ENCODE results near the gene C8G. TPM values are rescaled to one million over a fixed set of nuclear protein-coding genes. Genes with fewer than 3 reads are reported as not detected.

C8G gene
- total RNA-seq, 1 donor from 2014 or later: 1.6 TPM

DNA sequence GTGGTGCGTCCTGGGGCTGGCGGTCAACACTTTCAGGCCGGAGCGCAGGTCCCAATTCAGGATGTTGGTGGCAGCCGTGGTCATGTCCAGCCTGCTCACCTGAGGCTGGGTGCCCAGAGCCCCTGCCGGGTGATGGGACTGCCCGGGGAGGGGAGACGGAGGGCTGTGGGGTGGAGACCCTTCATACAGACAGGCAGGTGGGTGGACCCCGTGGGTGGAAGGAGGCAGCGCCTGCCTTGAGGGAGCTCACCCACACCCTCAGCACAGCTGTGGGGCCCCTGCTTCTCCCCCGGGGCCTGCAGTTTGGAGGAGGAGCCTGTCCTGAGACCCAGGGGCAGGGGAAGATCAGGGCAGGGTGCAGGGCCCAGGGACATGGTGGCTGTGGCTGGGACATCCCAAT, 25.3 kb downstream of the C8G start:
- no peaks in the 10 kb centered on the region for H3K4me1 Mint-ChIP-seq (ENCODE audit: low read depth, unreplicated experiment)
- DNase-seq (ENCODE audit: low read depth) (no peak), FAIRE-seq (no peak)
- H3K27me3 Mint-ChIP-seq (ENCODE audit: low read depth, unreplicated experiment): peaks cover 8% of the 10 kb centered on the region
- no peak overlapping the region for H3K4me3 Mint-ChIP-seq (ENCODE audit: unreplicated experiment)
- H3K36me3 Mint-ChIP-seq (ENCODE audit: low read depth, unreplicated experiment): no peaks in the 10 kb centered on the region
- no peaks in the 10 kb centered on the region for H3K36me3 ChIP-seq (ENCODE audit: insufficient read depth, low read length)
- H3K4me3 ChIP-seq (ENCODE audit: insufficient read depth, low read depth, low read length): no peak overlapping the region
- no peak overlapping the region for H3K9ac ChIP-seq (ENCODE audit: low read length)
- no peaks in the 10 kb centered on the region for H3K9me3 ChIP-seq (ENCODE audit: insufficient read depth, low read depth, low read length)
- no peaks in the 10 kb centered on the region for H3K27me3 ChIP-seq (ENCODE audit: insufficient read depth, low read length)
- H3K4me1 ChIP-seq (ENCODE audit: insufficient read depth, low read length): peaks cover 4% of the 10 kb centered on the region
- no peak overlapping the region for H3K4me2 ChIP-seq (ENCODE audit: low read length)
- no peak overlapping the region for H2AFZ ChIP-seq (ENCODE audit: low read depth, low read length)
- H3K79me2 ChIP-seq (ENCODE audit: insufficient read depth, low read length): no peaks in the 10 kb centered on the region
- TF ChIP-seq EZH2 (IDR thresholded peaks at IDR 0.05; ENCODE audit: insufficient read depth, low read length): no peak
- TF ChIP-seq, protein P1, sequence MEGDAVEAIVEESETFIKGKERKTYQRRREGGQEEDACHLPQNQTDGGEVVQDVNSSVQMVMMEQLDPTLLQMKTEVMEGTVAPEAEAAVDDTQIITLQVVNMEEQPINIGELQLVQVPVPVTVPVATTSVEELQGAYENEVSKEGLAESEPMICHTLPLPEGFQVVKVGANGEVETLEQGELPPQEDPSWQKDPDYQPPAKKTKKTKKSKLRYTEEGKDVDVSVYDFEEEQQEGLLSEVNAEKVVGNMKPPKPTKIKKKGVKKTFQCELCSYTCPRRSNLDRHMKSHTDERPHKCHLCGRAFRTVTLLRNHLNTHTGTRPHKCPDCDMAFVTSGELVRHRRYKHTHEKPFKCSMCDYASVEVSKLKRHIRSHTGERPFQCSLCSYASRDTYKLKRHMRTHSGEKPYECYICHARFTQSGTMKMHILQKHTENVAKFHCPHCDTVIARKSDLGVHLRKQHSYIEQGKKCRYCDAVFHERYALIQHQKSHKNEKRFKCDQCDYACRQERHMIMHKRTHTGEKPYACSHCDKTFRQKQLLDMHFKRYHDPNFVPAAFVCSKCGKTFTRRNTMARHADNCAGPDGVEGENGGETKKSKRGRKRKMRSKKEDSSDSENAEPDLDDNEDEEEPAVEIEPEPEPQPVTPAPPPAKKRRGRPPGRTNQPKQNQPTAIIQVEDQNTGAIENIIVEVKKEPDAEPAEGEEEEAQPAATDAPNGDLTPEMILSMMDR (IDR thresholded peaks at IDR 0.05; ENCODE audit: insufficient read depth, low read depth, low read length): no peak
- no peaks in the 10 kb centered on the region for H3K9me3 Mint-ChIP-seq (ENCODE audit: unreplicated experiment)
- H3K27ac Mint-ChIP-seq (ENCODE audit: unreplicated experiment): no peak overlapping the region
- H3K27ac ChIP-seq (ENCODE audit: low read depth, low read length): no peak overlapping the region
- no peaks in the 10 kb centered on the region for H4K20me1 ChIP-seq (ENCODE audit: insufficient read depth, low read length)

DNA sequence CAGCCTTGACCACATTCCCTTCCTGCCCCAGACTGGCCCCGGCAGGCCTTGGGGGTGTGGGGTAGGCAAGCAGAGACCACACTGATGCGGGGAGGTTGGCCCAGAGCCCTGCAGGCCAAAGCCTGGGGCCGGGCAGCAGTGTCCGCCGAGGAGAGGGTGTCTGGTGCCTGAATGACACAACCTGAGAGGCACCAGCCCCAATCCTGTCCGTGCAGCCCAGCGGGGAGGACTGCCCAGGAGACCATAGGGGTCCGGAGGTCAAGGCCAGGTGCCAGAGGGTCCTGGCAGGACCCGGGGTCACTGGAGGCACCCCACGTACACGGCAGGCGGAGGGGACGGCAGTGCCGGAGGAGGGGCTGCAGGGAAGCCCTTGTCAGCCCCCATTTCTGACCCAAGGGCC, 26.7 kb downstream of the C8G start:
- Mint-ChIP-seq H3K4me1 (ENCODE audit: low read depth, unreplicated experiment) (no peaks in the 10 kb centered on the region), H3K36me3 (ENCODE audit: low read depth, unreplicated experiment) (no peaks in the 10 kb centered on the region), H3K4me3 (ENCODE audit: unreplicated experiment) (no peak overlapping the region), H3K27ac (ENCODE audit: unreplicated experiment) (no peak overlapping the region), H3K9me3 (ENCODE audit: unreplicated experiment) (no peaks in the 10 kb centered on the region), H3K27me3 (ENCODE audit: low read depth, unreplicated experiment) (peaks cover 6% of the 10 kb centered on the region)
- H3K36me3 ChIP-seq (ENCODE audit: insufficient read depth, low read length): no peaks in the 10 kb centered on the region
- H3K27ac ChIP-seq (ENCODE audit: low read depth, low read length): no peak overlapping the region
- TF ChIP-seq, protein P1 (IDR thresholded peaks at IDR 0.05; ENCODE audit: insufficient read depth, low read depth, low read length): no peak
- TF ChIP-seq EZH2 (IDR thresholded peaks at IDR 0.05; ENCODE audit: insufficient read depth, low read length): no peak
- no peaks in the 10 kb centered on the region for H3K27me3 ChIP-seq (ENCODE audit: insufficient read depth, low read length)
- FAIRE-seq (no peak), DNase-seq (ENCODE audit: low read depth) (no peak)
- H3K4me1 ChIP-seq (ENCODE audit: insufficient read depth, low read length): no peaks in the 10 kb centered on the region
- H3K4me2 ChIP-seq (ENCODE audit: low read length): no peak overlapping the region
- no peak overlapping the region for H2AFZ ChIP-seq (ENCODE audit: low read depth, low read length)
- H3K4me3 ChIP-seq (ENCODE audit: insufficient read depth, low read depth, low read length): no peak overlapping the region
- no peaks in the 10 kb centered on the region for H3K9me3 ChIP-seq (ENCODE audit: insufficient read depth, low read depth, low read length)
- no peaks in the 10 kb centered on the region for H3K79me2 ChIP-seq (ENCODE audit: insufficient read depth, low read length)
- H3K9ac ChIP-seq (ENCODE audit: low read length): no peak overlapping the region
- H4K20me1 ChIP-seq (ENCODE audit: insufficient read depth, low read length): no peaks in the 10 kb centered on the region

DNA sequence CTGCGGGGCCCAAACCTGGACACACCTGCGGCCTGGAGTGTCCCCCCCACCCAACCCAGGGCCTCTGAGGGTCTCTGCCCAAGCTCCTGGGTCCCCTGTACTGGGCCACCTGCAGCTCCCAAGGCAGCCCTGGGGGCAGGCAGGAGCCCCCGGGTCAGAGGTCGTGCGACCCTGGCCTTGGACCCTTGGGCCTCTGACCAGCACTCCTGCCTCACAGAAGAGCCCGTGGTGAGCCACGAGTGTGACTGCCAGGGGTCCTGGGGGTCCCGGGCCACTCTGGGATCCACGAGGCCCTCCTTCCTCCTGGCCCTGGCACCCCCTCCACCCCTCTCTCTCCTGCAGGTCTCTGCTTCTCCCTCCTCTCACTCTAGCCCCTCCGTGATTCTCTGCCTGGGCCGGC, 27.3 kb downstream of the C8G start:
- H2AFZ ChIP-seq (ENCODE audit: low read depth, low read length): no peak overlapping the region
- DNase-seq (ENCODE audit: low read depth) (no peak), FAIRE-seq (no peak)
- H3K27me3 ChIP-seq (ENCODE audit: insufficient read depth, low read length): no peaks in the 10 kb centered on the region
- no peak overlapping the region for H3K4me2 ChIP-seq (ENCODE audit: low read length)
- H3K27ac ChIP-seq (ENCODE audit: low read depth, low read length): no peak overlapping the region
- Mint-ChIP-seq H3K27me3 (ENCODE audit: low read depth, unreplicated experiment) (peaks cover 6% of the 10 kb centered on the region), H3K9me3 (ENCODE audit: unreplicated experiment) (no peaks in the 10 kb centered on the region), H3K27ac (ENCODE audit: unreplicated experiment) (no peak overlapping the region), H3K4me3 (ENCODE audit: unreplicated experiment) (no peak overlapping the region), H3K36me3 (ENCODE audit: low read depth, unreplicated experiment) (no peaks in the 10 kb centered on the region), H3K4me1 (ENCODE audit: low read depth, unreplicated experiment) (no peaks in the 10 kb centered on the region)
- H3K36me3 ChIP-seq (ENCODE audit: insufficient read depth, low read length): no peaks in the 10 kb centered on the region
- no peak for TF ChIP-seq EZH2 (IDR thresholded peaks at IDR 0.05; ENCODE audit: insufficient read depth, low read length)
- TF ChIP-seq, protein P1 (IDR thresholded peaks at IDR 0.05; ENCODE audit: insufficient read depth, low read depth, low read length): no peak
- no peak overlapping the region for H3K4me3 ChIP-seq (ENCODE audit: insufficient read depth, low read depth, low read length)
- no peaks in the 10 kb centered on the region for H4K20me1 ChIP-seq (ENCODE audit: insufficient read depth, low read length)
- H3K9ac ChIP-seq (ENCODE audit: low read length): no peak overlapping the region
- H3K4me1 ChIP-seq (ENCODE audit: insufficient read depth, low read length): no peaks in the 10 kb centered on the region
- no peaks in the 10 kb centered on the region for H3K9me3 ChIP-seq (ENCODE audit: insufficient read depth, low read depth, low read length)
- H3K79me2 ChIP-seq (ENCODE audit: insufficient read depth, low read length): no peaks in the 10 kb centered on the region
